Measurements from ENCODE around the gene WBP11.

DNA sequence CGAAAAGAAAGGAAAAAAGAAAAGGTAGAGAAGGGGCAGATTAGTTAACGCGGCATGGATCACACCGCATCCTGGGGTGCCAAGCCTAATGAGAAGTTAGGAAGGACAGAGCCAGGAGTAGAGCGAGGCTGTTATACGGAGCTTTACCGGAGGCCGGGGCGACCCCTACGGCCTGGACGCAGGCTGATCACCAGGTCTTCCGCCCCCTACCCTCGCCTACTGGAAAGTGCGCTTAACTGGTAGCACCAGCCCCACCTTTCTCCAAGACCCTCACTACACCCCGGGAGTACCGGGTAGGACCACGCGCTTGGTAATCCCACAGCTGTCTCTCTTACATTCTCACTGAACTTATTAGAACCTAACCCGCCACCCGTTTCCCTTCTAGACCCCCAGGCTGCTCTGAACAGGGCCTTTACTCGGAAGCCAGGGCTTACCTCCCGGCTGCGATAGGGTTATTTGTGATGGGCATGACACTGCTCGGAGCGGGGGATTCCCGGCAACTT lies 33.8 kb downstream of the WBP11 start:
- TF ChIP-seq, protein P1, sequence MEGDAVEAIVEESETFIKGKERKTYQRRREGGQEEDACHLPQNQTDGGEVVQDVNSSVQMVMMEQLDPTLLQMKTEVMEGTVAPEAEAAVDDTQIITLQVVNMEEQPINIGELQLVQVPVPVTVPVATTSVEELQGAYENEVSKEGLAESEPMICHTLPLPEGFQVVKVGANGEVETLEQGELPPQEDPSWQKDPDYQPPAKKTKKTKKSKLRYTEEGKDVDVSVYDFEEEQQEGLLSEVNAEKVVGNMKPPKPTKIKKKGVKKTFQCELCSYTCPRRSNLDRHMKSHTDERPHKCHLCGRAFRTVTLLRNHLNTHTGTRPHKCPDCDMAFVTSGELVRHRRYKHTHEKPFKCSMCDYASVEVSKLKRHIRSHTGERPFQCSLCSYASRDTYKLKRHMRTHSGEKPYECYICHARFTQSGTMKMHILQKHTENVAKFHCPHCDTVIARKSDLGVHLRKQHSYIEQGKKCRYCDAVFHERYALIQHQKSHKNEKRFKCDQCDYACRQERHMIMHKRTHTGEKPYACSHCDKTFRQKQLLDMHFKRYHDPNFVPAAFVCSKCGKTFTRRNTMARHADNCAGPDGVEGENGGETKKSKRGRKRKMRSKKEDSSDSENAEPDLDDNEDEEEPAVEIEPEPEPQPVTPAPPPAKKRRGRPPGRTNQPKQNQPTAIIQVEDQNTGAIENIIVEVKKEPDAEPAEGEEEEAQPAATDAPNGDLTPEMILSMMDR (CRISPR knock-in tag; IDR thresholded peaks at IDR 0.05) = no peak
- no peak for TF ChIP-seq ZNF253 (CRISPR knock-in tag; IDR thresholded peaks at IDR 0.05; ENCODE audit: borderline replicate concordance)
- TF ChIP-seq TARDBP (CRISPR knock-in tag; IDR thresholded peaks at IDR 0.05) = peak; percentile 10; the same call in 1 of the 2 replicates
- no peak for TF ChIP-seq CHD2 (IDR thresholded peaks at IDR 0.05; ENCODE audit: low read depth, low read length)
- TF ChIP-seq, protein P2, sequence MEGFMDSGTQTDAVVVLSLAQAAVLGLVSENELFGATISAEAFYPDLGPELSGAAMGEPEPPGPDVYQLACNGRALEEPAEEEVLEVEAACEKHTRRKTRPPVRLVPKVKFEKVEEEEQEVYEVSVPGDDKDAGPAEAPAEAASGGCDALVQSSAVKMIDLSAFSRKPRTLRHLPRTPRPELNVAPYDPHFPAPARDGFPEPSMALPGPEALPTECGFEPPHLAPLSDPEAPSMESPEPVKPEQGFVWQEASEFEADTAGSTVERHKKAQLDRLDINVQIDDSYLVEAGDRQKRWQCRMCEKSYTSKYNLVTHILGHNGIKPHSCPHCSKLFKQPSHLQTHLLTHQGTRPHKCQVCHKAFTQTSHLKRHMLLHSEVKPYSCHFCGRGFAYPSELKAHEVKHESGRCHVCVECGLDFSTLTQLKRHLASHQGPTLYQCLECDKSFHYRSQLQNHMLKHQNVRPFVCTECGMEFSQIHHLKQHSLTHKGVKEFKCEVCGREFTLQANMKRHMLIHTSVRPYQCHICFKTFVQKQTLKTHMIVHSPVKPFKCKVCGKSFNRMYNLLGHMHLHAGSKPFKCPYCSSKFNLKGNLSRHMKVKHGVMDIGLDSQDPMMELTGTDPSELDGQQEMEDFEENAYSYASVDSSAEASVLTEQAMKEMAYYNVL (CRISPR knock-in tag; IDR thresholded peaks at IDR 0.05; ENCODE audit: borderline replicate concordance) = no peak
- no peak for TF ChIP-seq PRPF4 (IDR thresholded peaks at IDR 0.05; ENCODE audit: low read depth, low read length, poor library complexity, severe bottlenecking)
- TF ChIP-seq ZNF34 (CRISPR knock-in tag; IDR thresholded peaks at IDR 0.05; ENCODE audit: borderline replicate concordance) = 0 out of 2 replicates have a peak, but pooled peaks have one; percentile 11
- TF ChIP-seq NAIF1 (CRISPR knock-in tag; IDR thresholded peaks at IDR 0.05; ENCODE audit: borderline replicate concordance) = no peak
